Activated naive CD8-positive, alpha-beta T cell (primary cell): ENCODE results near the gene ZC3H7A.
A peak's percentile ranks its signal among the peaks of the same experiment; 100 is the strongest.
"Not testable (repeated sequence)": the region's sequence is repeated elsewhere in the genome, so short reads cannot be mapped to it uniquely, and the experiment has no call there.

Experiments used
- H3K27ac Mint-ChIP-seq: one replicate; pipeline ENCODE4 v1.8.0; 2021; ENCODE audit warnings: mixed read lengths
- H3K27me3 Mint-ChIP-seq: one replicate; pipeline ENCODE4 v1.8.0; 2021; ENCODE audit warnings: mixed read lengths
- H3K36me3 Mint-ChIP-seq: one replicate; pipeline ENCODE4 v1.8.0; 2021; ENCODE audit warnings: mixed read lengths
- H3K4me1 Mint-ChIP-seq: one replicate; pipeline ENCODE4 v1.8.0; 2021; ENCODE audit warnings: low read depth, mixed read lengths
- H3K4me3 Mint-ChIP-seq: one replicate; pipeline ENCODE4 v1.8.0; 2021; ENCODE audit warnings: mild to moderate bottlenecking, mixed read lengths
- H3K9me3 Mint-ChIP-seq: one replicate; pipeline ENCODE4 v1.8.0; 2021; ENCODE audit warnings: low read depth, mixed read lengths

ZC3H7A gene

DNA sequence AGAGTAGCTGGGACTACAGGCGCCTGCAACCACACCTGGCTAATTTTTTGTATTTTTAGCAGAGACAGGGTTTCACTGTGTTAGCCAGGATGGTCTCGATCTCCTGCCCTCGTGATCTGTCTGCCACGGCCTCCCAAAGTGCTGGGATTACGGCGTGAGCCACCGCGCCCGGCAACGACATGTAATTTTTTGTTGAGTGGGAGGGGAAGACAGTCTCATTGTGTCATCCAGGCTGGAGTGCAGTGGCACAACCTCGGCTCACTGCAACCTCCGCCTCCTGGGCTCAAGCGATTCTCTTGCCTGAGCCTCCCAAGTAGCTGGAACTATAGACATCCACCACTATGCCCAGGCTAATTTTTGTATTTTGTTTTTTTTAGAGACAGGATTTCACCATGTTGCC is 21.9 kb upstream of the ZC3H7A start:
- H3K27ac Mint-ChIP-seq, H3K4me3 Mint-ChIP-seq, H3K36me3 Mint-ChIP-seq, H3K4me1 Mint-ChIP-seq, H3K27me3 Mint-ChIP-seq, H3K9me3 Mint-ChIP-seq: not testable (repeated sequence)

DNA sequence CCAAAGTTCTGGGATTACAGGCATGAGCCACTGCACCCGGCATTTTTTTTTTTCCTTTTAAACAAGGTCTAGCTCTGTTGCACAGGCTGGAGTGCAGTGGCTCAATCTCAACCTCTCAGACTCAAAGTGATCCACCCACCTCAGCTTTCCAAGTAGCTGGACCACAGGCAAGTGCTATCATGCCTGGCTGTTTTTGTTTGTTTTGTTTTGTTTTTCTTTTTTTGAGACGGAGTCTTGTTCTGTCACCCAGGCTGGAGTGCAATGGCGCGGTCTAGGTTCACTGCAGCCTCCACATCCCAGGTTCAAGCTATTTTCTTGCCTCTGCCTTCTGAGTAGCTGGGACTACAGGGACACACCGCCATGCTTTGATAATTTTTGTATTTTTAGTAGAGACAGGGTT is 19.1 kb upstream of the ZC3H7A start:
- Mint-ChIP-seq H3K27ac (no peak overlapping the region), H3K4me3 (no peak overlapping the region), H3K27me3 (no peaks in the 10 kb centered on the region), H3K4me1 (peaks cover 4% of the 10 kb centered on the region), H3K9me3 (no peaks in the 10 kb centered on the region), H3K36me3 (no peaks in the 10 kb centered on the region)

DNA sequence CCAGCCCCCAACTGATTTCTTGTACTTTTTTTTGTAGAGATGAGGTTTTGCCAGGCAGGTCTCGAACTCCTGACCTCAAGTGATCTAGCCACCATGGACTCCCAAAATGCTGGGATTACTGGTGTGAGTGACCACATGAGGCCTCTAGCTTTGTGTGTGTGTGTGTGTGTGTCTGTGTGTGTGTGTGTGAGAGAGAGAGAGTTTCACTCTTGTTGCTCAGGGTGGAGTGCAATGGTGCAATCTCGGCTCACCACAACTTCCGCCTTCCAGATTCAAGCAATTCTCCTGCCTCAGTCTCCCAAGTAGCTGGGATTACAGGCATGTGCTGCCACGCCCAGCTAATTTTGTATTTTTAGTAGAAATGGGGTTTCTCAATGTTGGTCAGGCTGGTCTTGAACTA is 17.7 kb upstream of the ZC3H7A start:
- not testable (repeated sequence) for H3K36me3 Mint-ChIP-seq

DNA sequence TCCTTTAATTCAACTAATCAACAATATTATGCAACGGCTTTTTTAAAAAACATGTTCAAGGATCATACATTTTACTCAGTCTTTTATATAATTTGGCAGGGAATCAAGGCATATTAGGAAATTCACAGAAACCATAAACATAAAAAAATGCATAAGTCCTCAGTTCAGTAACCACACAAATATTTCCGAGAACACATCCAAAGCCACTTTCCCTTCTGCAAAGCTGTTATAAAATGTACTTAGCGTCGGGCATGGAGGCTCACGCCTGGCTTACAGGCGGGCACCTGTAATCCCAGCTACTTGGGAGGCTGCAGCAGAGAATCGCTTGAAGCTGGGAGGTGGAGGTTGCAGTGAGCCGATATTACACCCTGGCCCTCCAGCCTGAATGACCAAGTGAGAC is 9.7 kb upstream of the ZC3H7A start:
- Mint-ChIP-seq H3K27ac (no peak overlapping the region), H3K27me3 (no peaks in the 10 kb centered on the region), H3K4me1 (peaks cover 11% of the 10 kb centered on the region), H3K9me3 (no peaks in the 10 kb centered on the region), H3K36me3 (no peaks in the 10 kb centered on the region), H3K4me3 (no peak overlapping the region)

More for the DNA sequence above, 17.7 kb upstream of the ZC3H7A start:
- H3K4me3 Mint-ChIP-seq, H3K27ac Mint-ChIP-seq, H3K9me3 Mint-ChIP-seq, H3K27me3 Mint-ChIP-seq: not testable (repeated sequence)
- H3K4me1 Mint-ChIP-seq, result peaks cover 12% of the 10 kb centered on the region

DNA sequence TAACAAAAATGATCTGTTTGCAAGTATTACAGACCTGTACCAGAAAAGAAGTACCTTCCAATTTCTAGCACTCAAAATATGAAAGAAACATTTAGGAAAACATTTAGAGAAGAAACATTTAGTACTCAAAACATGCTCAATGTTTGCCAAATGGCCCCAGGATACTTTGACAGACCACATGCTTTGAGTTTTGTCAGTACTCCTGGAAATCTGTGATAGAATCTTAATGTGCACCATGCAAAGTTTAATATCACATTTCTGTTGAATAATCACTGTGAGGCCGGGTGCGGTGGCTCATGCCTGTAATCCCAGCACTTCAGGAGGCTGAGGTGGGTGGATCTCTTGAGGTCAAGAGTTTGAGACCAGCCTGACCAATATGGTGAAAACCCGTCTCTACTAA is 8.5 kb upstream of the ZC3H7A start:
- H3K4me3 Mint-ChIP-seq, result no peak overlapping the region
- H3K4me1 Mint-ChIP-seq, result peaks cover 16% of the 10 kb centered on the region
- no peaks in the 10 kb centered on the region for H3K36me3 Mint-ChIP-seq
- no peaks in the 10 kb centered on the region for H3K9me3 Mint-ChIP-seq
- no peaks in the 10 kb centered on the region for H3K27me3 Mint-ChIP-seq
- no peak overlapping the region for H3K27ac Mint-ChIP-seq

DNA sequence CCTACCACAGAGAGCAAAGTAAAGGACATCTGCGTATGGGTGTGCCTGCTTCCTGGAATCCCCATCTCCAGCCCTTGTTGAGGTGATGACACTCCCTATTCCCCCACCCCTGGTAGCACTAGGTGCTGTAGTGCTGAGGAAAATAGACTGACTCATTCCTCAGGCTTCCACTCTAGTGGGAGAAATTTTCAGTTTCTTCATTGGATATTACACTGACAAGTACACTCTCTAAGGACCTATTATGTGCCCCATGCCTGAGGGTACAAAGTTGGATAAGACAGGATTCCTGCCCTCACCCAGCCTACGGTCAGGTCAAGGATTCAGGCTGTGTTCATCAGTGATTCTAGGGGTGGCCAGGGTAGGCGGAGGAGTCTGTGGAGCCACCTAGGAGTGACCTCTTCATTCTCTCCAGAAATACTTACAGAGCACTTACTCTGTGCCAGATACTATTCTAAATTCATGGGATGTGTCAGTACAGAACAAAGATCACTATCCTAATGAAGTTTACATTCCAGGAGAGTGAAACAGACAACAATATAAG is 4.5 kb upstream of the ZC3H7A start:
- Mint-ChIP-seq H3K4me1 (peaks cover 36% of the 10 kb centered on the region), H3K27ac (peak overlapping the region; percentile 3), H3K4me3 (no peak overlapping the region), H3K36me3 (no peaks in the 10 kb centered on the region), H3K9me3 (no peaks in the 10 kb centered on the region), H3K27me3 (no peaks in the 10 kb centered on the region)

DNA sequence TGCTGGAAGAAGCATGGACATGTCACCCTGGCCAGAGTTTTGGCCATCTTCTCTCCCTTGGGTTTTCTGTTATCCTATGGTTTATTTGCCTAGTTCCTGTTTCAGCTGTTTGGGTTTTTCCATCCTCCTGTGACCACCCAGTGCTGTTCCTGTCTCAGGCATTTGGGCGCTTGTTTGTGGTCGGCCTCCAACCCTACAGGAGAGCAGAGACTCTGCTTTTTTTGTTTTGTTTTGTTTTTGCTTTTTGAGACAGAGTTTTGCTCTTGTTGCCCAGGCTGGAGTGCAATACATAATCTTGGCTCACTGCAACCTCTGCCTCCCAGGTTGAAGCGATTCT is 3.3 kb upstream of the ZC3H7A start:
- peak overlapping the region; percentile 94 for H3K4me3 Mint-ChIP-seq
- H3K27me3 Mint-ChIP-seq, result no peaks in the 10 kb centered on the region
- H3K9me3 Mint-ChIP-seq, result no peaks in the 10 kb centered on the region
- H3K27ac Mint-ChIP-seq, result peak overlapping the region; percentile 54
- no peaks in the 10 kb centered on the region for H3K36me3 Mint-ChIP-seq
- H3K4me1 Mint-ChIP-seq, result peaks cover 44% of the 10 kb centered on the region

DNA sequence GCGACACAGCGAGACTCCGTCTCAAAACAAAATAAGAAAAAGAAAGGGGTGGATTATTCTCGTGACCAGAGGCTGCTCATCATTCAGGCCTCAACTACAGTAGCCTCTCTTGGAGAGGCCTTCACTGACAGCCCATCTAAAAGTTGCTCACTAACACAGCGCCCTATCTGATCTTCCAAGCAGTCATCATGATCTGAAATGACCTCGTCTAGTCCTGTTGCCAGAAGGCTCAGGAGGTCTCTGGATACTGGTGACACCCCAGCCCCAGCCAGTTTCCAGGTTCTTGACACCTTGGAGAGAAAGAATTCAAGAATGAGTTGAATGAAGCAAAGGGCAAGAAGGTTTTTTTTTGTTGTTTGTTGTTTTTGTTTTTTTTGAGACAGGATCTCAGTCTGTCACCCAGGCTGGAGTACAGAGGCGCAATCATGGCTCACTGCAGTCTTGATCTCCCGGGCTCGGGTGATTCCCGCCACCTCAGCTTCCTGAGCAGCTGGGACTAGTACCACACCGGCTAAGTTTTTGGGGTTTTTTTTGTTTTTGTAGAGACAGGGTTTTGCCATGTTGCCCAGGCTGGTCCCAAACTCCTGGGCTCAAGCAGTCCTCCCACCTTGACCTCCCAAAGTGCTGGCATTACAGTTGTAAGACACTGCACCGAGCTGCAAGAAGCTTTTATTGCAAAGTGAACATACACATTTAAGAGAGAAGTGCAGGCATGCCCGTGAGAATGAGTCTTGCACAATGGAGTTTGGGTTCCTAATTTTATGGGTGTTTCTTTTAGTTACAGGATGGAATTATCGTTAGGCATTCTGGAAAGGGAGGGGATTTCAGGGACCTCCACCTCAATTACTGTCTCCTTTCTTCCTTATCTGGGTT is 2.7 kb upstream of the ZC3H7A start:
- H3K27me3 Mint-ChIP-seq, result no peaks in the 10 kb centered on the region
- no peaks in the 10 kb centered on the region for H3K36me3 Mint-ChIP-seq
- no peaks in the 10 kb centered on the region for H3K9me3 Mint-ChIP-seq
- peaks cover 49% of the 10 kb centered on the region for H3K4me1 Mint-ChIP-seq
- H3K27ac Mint-ChIP-seq, result peak overlapping the region; percentile 54
- H3K4me3 Mint-ChIP-seq, result peak overlapping the region; percentile 94

DNA sequence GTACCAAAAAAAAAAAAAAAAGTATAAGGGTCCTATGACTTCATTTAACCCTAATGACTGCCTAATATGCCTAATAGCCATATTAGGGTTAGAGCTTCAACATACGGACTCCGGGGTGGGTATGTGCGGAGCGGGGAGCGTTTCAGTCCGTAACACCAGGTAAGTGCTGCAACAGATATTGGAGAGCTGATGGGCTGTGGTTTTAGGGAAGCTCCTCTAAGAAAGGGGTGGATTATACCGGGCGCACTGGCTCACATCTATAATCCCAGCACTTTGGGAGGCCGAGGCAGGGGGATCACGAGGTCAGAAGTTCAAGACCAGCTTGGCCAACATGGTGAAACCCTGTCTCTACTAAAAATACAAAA is 1.9 kb upstream of the ZC3H7A start:
- no peaks in the 10 kb centered on the region for H3K36me3 Mint-ChIP-seq
- H3K4me3 Mint-ChIP-seq, result peak overlapping the region; percentile 94
- H3K9me3 Mint-ChIP-seq, result no peaks in the 10 kb centered on the region
- no peaks in the 10 kb centered on the region for H3K27me3 Mint-ChIP-seq
- peaks cover 57% of the 10 kb centered on the region for H3K4me1 Mint-ChIP-seq
- peak overlapping the region; percentile 94 for H3K27ac Mint-ChIP-seq

DNA sequence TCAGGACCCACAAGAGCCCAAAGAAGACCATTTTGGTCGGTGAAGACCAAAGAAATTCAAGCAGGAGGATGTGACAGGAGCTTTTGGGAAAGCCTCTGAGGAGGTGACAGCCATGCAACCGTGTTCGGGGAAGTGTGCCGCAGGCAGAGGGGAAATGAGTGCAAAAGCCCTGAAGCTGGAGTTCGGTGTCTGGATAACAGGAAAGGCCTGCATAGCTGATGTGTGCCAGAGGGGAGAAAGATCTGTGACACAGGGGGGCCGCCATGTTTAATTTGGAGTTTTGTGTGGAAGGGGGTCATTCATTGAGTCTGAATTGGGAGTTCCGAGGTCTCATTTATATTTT is 870 bp upstream of the ZC3H7A start:
- Mint-ChIP-seq H3K27ac (peak overlapping the region; percentile 94), H3K4me1 (peaks cover 67% of the 10 kb centered on the region), H3K27me3 (no peaks in the 10 kb centered on the region), H3K9me3 (no peaks in the 10 kb centered on the region), H3K4me3 (peak overlapping the region; percentile 94), H3K36me3 (no peaks in the 10 kb centered on the region)

DNA sequence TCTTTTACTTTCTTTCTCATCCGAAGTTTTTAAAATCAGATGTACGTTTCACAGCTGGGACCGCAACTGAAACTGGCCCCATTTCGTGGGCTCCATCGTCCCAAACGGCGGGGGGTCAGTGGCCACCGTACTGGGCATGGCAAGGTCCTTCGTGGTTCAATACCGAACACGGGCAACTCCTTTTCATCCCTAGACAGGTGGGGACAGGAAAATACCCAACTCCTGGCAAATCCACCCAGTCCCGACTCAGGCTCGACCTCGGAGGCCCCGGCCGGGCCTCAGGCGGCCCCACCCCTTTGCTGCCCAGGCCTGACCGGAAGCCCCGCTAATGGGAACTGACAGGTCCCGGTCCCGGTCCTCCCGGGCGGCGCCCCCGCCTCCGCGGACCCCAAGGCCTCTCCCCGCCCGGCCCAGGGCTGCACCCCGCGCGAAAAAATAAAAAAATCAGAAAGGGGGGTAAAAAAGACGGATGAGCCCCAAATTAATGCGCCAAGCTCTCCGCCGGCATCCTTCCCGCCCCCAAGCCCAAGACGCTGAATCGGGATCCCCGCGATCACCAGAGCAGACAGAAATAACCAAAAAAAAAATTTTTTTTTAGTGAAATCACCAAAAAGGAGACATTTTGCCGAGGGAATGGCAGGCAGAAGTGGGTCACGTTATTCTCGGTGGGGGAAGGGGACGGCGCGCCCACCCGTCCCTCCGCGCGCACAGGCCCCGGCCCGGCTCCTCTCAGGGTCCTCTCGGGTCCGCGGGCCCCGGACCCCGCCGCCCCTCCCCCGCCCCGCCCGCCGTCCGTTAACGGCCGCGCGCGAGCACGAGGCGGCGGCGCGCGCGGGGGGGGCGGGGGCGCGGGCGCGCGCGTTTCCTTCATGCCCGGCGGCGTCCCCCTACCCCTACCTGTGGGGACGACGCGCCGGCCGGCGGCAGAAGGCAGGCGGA is 562 bp downstream of the ZC3H7A start:
- Mint-ChIP-seq H3K9me3 (no peaks in the 10 kb centered on the region), H3K27ac (peak overlapping the region; percentile 90), H3K4me1 (peaks cover 75% of the 10 kb centered on the region), H3K4me3 (peak overlapping the region; percentile 90), H3K36me3 (no peaks in the 10 kb centered on the region), H3K27me3 (no peaks in the 10 kb centered on the region)

DNA sequence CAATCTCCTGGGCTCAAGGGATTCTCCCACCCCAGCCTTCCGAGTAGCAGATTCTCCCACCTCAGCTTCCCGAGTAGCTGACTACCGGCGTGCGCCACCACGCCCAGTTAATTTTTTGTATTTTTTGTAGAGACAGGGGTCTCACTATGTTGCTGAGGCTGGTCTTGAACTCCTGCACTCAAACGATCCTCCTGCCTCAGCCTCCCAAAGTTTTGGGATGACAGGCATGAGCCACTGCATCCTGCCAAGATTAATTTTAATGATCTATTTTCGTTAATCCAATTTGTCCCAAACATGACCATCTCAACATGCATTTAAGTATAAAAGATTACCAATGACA is 1.2 kb downstream of the ZC3H7A start:
- H3K4me3 Mint-ChIP-seq, result peak overlapping the region; percentile 90
- H3K27me3 Mint-ChIP-seq, result no peaks in the 10 kb centered on the region
- peaks cover 78% of the 10 kb centered on the region for H3K4me1 Mint-ChIP-seq
- peak overlapping the region; percentile 67 for H3K27ac Mint-ChIP-seq
- H3K36me3 Mint-ChIP-seq, result no peaks in the 10 kb centered on the region
- no peaks in the 10 kb centered on the region for H3K9me3 Mint-ChIP-seq

DNA sequence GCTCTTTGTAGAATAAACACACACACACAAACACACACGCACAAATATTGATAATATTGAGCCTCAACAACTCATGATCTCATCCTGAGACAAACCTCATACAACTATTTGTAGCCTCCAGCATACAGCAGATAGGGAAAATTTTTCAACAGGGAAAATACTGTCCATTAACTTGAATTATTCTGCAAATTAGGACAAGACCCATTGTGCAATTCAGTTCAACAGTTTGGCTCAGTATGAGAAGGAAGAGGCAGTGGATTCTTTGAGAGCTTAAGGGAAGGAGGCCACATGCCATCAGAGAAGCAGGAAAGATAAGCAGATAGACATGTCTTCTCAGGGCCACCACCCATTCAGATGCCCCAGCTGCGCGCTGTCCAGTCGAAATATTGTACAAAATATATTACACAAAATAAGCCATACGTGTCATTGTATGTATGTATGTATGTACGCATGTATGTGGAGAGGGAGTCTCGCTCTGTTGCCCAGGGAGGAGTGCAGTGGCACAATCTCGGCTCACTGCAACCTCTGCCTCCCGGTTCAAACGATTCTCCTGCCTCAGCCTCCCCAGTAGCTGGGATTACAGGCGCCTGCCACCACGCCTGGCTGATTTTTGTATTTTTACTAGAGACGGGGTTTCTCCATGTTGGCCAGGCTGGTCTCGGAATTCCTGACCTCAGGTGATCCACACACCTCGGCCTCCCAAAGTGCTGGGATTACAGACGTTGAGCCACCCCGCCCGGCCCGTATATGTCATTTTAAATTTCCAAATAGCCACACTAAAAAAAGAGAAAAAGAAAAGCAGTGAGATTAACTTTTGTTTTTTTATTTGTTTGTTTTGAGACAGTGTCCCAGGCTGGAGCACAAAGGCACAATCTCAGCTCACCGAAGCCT is 1.8 kb downstream of the ZC3H7A start:
- Mint-ChIP-seq H3K27me3 (no peaks in the 10 kb centered on the region), H3K27ac (peak overlapping the region; percentile 67), H3K9me3 (no peaks in the 10 kb centered on the region), H3K4me1 (peaks cover 77% of the 10 kb centered on the region), H3K4me3 (peak overlapping the region; percentile 90), H3K36me3 (no peaks in the 10 kb centered on the region)

DNA sequence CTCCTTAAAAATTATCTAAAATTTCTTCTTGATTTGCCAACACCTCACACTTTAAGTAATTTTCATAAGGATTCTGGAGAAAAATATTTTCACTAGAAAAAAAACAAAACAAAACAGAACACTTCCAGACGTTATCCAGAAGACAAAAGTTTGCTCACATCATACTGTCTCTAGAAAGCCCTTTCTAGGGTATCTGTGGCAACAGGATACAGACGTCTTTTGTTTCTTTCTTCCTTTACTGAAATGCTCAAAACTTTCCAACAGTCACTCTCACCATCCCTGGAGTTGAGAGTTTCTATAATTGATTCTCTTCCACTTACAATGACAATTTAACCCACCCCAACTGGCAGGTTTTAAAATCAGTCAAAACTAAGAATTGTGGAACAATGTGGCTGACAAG is 2.6 kb downstream of the ZC3H7A start:
- Mint-ChIP-seq H3K9me3 (no peaks in the 10 kb centered on the region), H3K27ac (peak overlapping the region; percentile 67), H3K36me3 (no peaks in the 10 kb centered on the region), H3K4me1 (peaks cover 74% of the 10 kb centered on the region), H3K4me3 (peak overlapping the region; percentile 90), H3K27me3 (no peaks in the 10 kb centered on the region)
